ENCODE results near the gene EFR3B. TPM values are rescaled to one million over a fixed set of nuclear protein-coding genes. Genes with fewer than 3 reads are reported as not detected.
A peak's percentile ranks its signal among the peaks of the same experiment; 100 is the strongest.

Gene EFR3B
- total and polyA plus RNA-seq, 7 donors: 0.59 to 12.7 (median 1.7) TPM

DNA sequence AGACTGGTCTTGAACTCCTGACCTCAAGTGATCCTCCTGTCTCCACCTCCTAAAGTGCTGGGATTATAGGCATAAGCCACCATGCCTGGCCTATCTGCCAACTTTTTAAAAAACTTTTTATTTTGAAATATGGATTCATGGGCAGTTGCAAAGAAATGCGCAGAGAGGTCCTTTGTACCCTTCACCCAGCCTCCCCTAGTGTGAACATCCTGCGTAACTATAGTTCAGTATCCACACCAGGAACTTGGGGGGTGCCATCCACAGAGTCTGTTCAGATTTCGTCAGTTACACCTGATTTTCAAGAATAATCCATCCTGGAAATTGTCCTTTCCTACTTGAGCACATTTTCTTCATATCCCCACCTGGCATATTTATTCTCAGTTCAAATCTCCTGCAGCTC is 33.0 kb downstream of the EFR3B start:
- DNase-seq (no peak), ATAC-seq (no peak)
- intact Hi-C loops (cut with DNase I): loop anchor here in 1 of 2 donors (5.0 kb wide), 1 partner anchor 52 kb away; no protein-coding TSS in a partner anchor
- no peak overlapping the region for H3K4me3 ChIP-seq
- H3K36me3 ChIP-seq (ENCODE audit: insufficient read depth in 1 of 2, low read depth in 1 of 2): no peaks in the 10 kb centered on the region
- H3K27me3 ChIP-seq (ENCODE audit: insufficient read depth in 3 of 3, low read length in 2 of 3): no peaks in the 10 kb centered on the region
- TF ChIP-seq, protein P1, sequence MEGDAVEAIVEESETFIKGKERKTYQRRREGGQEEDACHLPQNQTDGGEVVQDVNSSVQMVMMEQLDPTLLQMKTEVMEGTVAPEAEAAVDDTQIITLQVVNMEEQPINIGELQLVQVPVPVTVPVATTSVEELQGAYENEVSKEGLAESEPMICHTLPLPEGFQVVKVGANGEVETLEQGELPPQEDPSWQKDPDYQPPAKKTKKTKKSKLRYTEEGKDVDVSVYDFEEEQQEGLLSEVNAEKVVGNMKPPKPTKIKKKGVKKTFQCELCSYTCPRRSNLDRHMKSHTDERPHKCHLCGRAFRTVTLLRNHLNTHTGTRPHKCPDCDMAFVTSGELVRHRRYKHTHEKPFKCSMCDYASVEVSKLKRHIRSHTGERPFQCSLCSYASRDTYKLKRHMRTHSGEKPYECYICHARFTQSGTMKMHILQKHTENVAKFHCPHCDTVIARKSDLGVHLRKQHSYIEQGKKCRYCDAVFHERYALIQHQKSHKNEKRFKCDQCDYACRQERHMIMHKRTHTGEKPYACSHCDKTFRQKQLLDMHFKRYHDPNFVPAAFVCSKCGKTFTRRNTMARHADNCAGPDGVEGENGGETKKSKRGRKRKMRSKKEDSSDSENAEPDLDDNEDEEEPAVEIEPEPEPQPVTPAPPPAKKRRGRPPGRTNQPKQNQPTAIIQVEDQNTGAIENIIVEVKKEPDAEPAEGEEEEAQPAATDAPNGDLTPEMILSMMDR (IDR thresholded peaks at IDR 0.05): no peak
- 97 to 99% (median 98%) methylated on average over 3 of the region's 3 CpGs for WGBS, 3 donors
- no peak overlapping the region for H3K27ac ChIP-seq
- H3K9me3 ChIP-seq: no peaks in the 10 kb centered on the region
- H3K4me1 ChIP-seq: peaks cover 25% of the 10 kb centered on the region

DNA sequence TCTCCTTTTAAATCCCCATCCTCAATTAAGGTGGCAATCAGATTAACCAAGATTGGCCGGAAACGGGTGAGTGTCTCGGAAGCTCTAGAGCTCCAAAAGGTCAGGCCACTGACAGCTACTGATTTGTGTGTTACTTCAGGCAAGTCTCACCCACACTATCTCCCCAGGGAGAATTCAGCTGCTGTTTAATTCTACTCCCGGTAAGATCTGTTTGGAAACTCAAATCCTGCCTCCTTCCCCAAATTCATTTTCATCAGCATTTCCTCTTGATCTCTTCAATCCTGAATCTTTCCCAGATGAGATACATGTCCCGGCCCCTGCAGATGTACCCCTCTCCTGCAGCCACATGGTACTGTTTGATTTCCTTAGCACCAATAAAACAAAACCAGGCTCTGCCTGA is 34.9 kb downstream of the EFR3B start:
- DNase-seq (no peak), ATAC-seq (no peak)
- H3K4me1 ChIP-seq: peaks cover 25% of the 10 kb centered on the region
- no peak overlapping the region for H3K4me3 ChIP-seq
- H3K36me3 ChIP-seq (ENCODE audit: insufficient read depth in 1 of 2, low read depth in 1 of 2): no peaks in the 10 kb centered on the region
- TF ChIP-seq, protein P1 (IDR thresholded peaks at IDR 0.05): no peak
- WGBS, 3 donors: 41 to 58% (median 46%) methylated on average over 5 of the region's 5 CpGs
- no peaks in the 10 kb centered on the region for H3K9me3 ChIP-seq
- intact Hi-C loops (cut with DNase I): loop anchor here in 1 of 2 donors (5.0 kb wide), 1 partner anchor 51 kb away; no protein-coding TSS in a partner anchor
- no peak overlapping the region for H3K27ac ChIP-seq
- no peaks in the 10 kb centered on the region for H3K27me3 ChIP-seq (ENCODE audit: insufficient read depth in 3 of 3, low read length in 2 of 3)

DNA sequence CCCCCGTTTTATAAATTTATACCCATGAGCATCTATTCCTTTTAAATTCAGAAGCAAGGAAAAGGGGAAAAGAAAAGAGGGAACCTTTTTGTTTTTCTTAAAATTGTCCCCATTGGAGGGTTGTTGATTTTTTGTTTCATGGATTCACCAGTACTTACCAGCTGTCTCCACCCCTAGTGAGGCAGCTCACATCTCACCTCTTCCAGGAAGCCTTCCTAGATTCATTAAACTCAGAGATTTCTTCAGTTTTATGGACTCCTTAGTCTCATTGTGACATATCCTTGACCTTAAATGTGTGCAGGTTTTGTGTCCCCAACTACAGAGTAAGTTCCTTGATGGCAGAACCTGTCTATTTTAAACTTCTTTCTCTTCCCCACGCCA is 35.9 kb downstream of the EFR3B start:
- WGBS, 3 donors: 76 to 80% (median 78%) methylated on average over 2 of the region's 2 CpGs

DNA sequence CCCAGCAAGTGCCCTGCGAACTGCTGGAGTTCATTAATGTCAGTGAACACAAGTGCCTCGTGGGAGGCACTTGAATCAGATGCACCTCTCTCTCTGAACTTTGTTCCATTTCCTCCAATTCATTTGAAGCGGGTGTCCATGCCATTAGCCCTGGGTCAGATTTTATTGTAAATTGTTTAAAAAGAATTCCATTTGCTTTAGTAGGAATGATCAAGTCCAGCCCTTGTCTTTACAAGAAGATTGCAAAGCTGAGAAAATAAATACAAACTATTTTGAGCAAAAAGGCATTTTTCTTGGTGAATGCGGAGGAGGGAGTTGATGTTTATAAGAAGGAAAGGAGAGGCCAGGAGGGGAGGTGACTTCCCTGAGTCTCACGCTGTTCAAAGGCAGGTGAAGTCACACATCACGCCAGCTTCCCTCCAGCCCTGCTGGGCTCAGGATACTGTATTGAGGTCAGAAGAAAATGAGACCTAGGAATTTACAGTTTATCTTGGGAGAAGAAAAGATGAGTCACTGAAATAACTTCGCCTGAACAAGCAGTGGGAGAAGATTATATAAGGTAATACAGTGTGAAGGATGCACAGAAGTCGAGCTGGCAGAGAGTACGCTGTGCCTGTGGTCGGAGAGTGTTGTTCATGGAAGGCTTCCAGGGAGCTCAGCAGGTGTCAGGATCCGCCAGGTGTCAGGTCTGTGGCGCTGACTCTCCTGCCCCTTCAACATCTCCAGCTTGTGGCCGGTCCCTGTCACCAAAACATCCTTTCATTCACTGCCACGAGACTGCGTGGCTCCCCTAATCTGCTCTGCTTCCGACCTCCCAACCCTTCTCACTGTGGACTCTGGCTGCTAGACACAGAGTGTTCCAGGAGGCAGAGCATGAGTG is 36.5 kb downstream of the EFR3B start:
- no peaks in the 10 kb centered on the region for H3K27me3 ChIP-seq (ENCODE audit: insufficient read depth in 3 of 3, low read length in 2 of 3)
- TF ChIP-seq, protein P1 (IDR thresholded peaks at IDR 0.05): no peak
- peaks cover 41% of the 10 kb centered on the region for H3K4me1 ChIP-seq
- H3K4me3 ChIP-seq: peak overlapping the region; percentile 7
- ATAC-seq (peak; percentile 59 to 77 (median 67)), DNase-seq (no peak)
- peak overlapping the region; percentile 53 for H3K27ac ChIP-seq
- H3K9me3 ChIP-seq: no peaks in the 10 kb centered on the region
- intact Hi-C loops (cut with DNase I): loop anchor here in 1 of 2 donors (5.0 kb wide), 1 partner anchor 49 kb away; no protein-coding TSS in a partner anchor
- 45 to 54% (median 48%) methylated on average over 16 of the region's 16 CpGs for WGBS, 3 donors
- H3K36me3 ChIP-seq (ENCODE audit: insufficient read depth in 1 of 2, low read depth in 1 of 2): no peaks in the 10 kb centered on the region

More for the DNA sequence above, 35.9 kb downstream of the EFR3B start:
- no peaks in the 10 kb centered on the region for H3K36me3 ChIP-seq (ENCODE audit: insufficient read depth in 1 of 2, low read depth in 1 of 2)
- peaks cover 34% of the 10 kb centered on the region for H3K4me1 ChIP-seq
- intact Hi-C loops (cut with DNase I): loop anchor here in 1 of 2 donors (5.0 kb wide), 1 partner anchor 50 kb away; no protein-coding TSS in a partner anchor
- peak overlapping the region; percentile 53 for H3K27ac ChIP-seq
- H3K4me3 ChIP-seq: no peak overlapping the region
- TF ChIP-seq, protein P1 (IDR thresholded peaks at IDR 0.05): no peak
- H3K9me3 ChIP-seq: no peaks in the 10 kb centered on the region
- H3K27me3 ChIP-seq (ENCODE audit: insufficient read depth in 3 of 3, low read length in 2 of 3): no peaks in the 10 kb centered on the region
- ATAC-seq: no peak
- no peak for DNase-seq
